IMR-90 (cell line): Measurements from ENCODE around the gene CCDC136. TPM values are rescaled to one million over a fixed set of nuclear protein-coding genes. Genes with fewer than 3 reads are reported as not detected.

Source experiments
- ATAC-seq: fragments of 200-7000 bp; cut with Tn5 transposase; 2 replicates; pipeline ENCODE4 v1.9.1; 2020; ENCODE audit warnings: low read depth, mild to moderate bottlenecking, moderate library complexity
- BruUV-seq: library from RNA; stranded (reverse); fragments of 400-500 nt; replicated peaks from 2 replicates; lab custom pipeline; 2021; lab: Mats Ljungman, UMichigan
- CTCF ChIA-PET: fragments of 300-600 bp; formaldehyde crosslinking; extraction: SDS; loops from one replicate; lab custom pipeline; 2021; ENCODE audit warnings: antibody characterized with exemption; lab: Yijun Ruan, JAX
- POLR2A ChIA-PET: fragments of 300-600 bp; sonication (Branson Sonifier 250); formaldehyde crosslinking; loops from one replicate; lab custom pipeline; 2022; ENCODE audit warnings: antibody characterized with exemption; ENCODE audit not compliant: unreplicated experiment; lab: Charles Lee
- DNase-seq: peaks from one replicate; pipeline ENCODE4 v3.0.0; 2013
- H2AFZ ChIP-seq: replicated peaks from 2 replicates; pipeline ENCODE3; 2013; ENCODE audit warnings: low read length, mild to moderate bottlenecking; ENCODE audit not compliant: poor library complexity
- H2AK5ac ChIP-seq: 2 replicates; pipeline ENCODE4 v1.6.1; 2013; ENCODE audit warnings: low read depth, low read length, inconsistent platforms
- H2AK9ac ChIP-seq: replicated peaks from 2 replicates; pipeline ENCODE3; 2013; ENCODE audit warnings: mild to moderate bottlenecking, low read depth, low read length, moderate library complexity; ENCODE audit not compliant: poor library complexity
- H2BK120ac ChIP-seq: 2 replicates; pipeline ENCODE4 v1.6.1; 2013; ENCODE audit warnings: low read depth, low read length, inconsistent platforms
- H2BK15ac ChIP-seq: 3 replicates; pipeline ENCODE4 v1.6.1; 2013; ENCODE audit warnings: low read depth, low read length, inconsistent platforms
- H2BK20ac ChIP-seq: 2 replicates; pipeline ENCODE4 v1.6.1; 2013; ENCODE audit warnings: low read depth, mild to moderate bottlenecking, inconsistent platforms, low read length, moderate library complexity
- H2BK5ac ChIP-seq: 2 replicates; pipeline ENCODE4 v1.6.1; 2013; ENCODE audit warnings: mild to moderate bottlenecking, low read depth, low read length, inconsistent platforms; ENCODE audit not compliant: poor library complexity, severe bottlenecking
- H3K14ac ChIP-seq: replicated peaks from 2 replicates; pipeline ENCODE4 v1.6.1; 2013; ENCODE audit warnings: low read depth, low read length, inconsistent platforms
- H3K18ac ChIP-seq: 2 replicates; pipeline ENCODE4 v1.6.1; 2013; ENCODE audit warnings: low read depth, low read length, control low read depth
- H3K23ac ChIP-seq: 2 replicates; pipeline ENCODE4 v1.6.1; 2013; ENCODE audit warnings: low read depth, low read length, inconsistent platforms
- H3K27ac ChIP-seq: 2 replicates; pipeline ENCODE4 v1.5.1; 2013; ENCODE audit warnings: mild to moderate bottlenecking, control low read depth, low read length; ENCODE audit not compliant: insufficient read depth
- H3K27me3 ChIP-seq: 2 replicates; pipeline ENCODE4 v1.6.1; 2013; ENCODE audit warnings: low read length; ENCODE audit not compliant: control insufficient read depth, insufficient read depth
- H3K36me3 ChIP-seq: 2 replicates; pipeline ENCODE4 v1.6.1; 2013; ENCODE audit warnings: low read length, mixed read lengths; ENCODE audit not compliant: control insufficient read depth, insufficient read depth
- H3K4ac ChIP-seq: 2 replicates; pipeline ENCODE4 v1.6.1; 2013; ENCODE audit warnings: low read depth, low read length, inconsistent platforms
- H3K4me1 ChIP-seq: 2 replicates; pipeline ENCODE4 v1.6.1; 2013; ENCODE audit warnings: low read length, mixed read lengths; ENCODE audit not compliant: control insufficient read depth, insufficient read depth
- H3K4me2 ChIP-seq: 2 replicates; pipeline ENCODE4 v1.6.1; 2013; ENCODE audit warnings: low read depth, mild to moderate bottlenecking, control low read depth, low read length, moderate library complexity
- H3K4me3 ChIP-seq: 2 replicates; pipeline ENCODE4 v1.5.1; 2013; ENCODE audit warnings: low read depth, mild to moderate bottlenecking, control low read depth, low read length, moderate library complexity; ENCODE audit not compliant: insufficient read depth
- H3K56ac ChIP-seq: 2 replicates; pipeline ENCODE4 v1.6.1; 2013; ENCODE audit warnings: low read length, inconsistent platforms; ENCODE audit not compliant: insufficient read depth; ENCODE audit errors: extremely low read depth
- H3K79me1 ChIP-seq, 2 experiments: 2 replicates each; pipeline ENCODE4 v1.6.1; 2013; ENCODE audit warnings: low read length in 2 of 2, inconsistent platforms in 1 of 2, low read depth in 1 of 2
- H3K9ac ChIP-seq: 2 replicates; pipeline ENCODE4 v1.6.1; 2013; ENCODE audit warnings: low read depth, low read length, control low read depth
- H3K9me1 ChIP-seq: 2 replicates; pipeline ENCODE4 v1.6.1; 2013; ENCODE audit warnings: low read length, inconsistent platforms; ENCODE audit not compliant: insufficient read depth
- H3K9me3 ChIP-seq: 2 replicates; pipeline ENCODE4 v1.6.1; 2013; ENCODE audit warnings: low read length; ENCODE audit not compliant: control insufficient read depth, insufficient read depth
- H4K20me1 ChIP-seq: 2 replicates; pipeline ENCODE4 v1.6.1; 2013; ENCODE audit warnings: low read length, inconsistent platforms; ENCODE audit not compliant: insufficient read depth
- H4K5ac ChIP-seq: 2 replicates; pipeline ENCODE4 v1.6.1; 2013; ENCODE audit warnings: mild to moderate bottlenecking, low read depth, low read length, control low read depth
- H4K8ac ChIP-seq, 2 experiments: 2 replicates each; pipeline ENCODE4 v1.6.1; 2013; ENCODE audit warnings: low read depth in 2 of 2, low read length in 2 of 2, control low read depth in 1 of 2, inconsistent platforms in 1 of 2
- H4K91ac ChIP-seq: 2 replicates; pipeline ENCODE4 v1.6.1; 2013; ENCODE audit warnings: low read depth, low read length, inconsistent platforms; ENCODE audit not compliant: insufficient read depth
- CHD1 ChIP-seq: IDR thresholded peaks from 2 replicates; pipeline ENCODE4 v1.6.1; 2012; ENCODE audit warnings: low read depth, low read length, improper control_type of control experiment
- CTCF ChIP-seq: conservative IDR thresholded peaks from 2 replicates; pipeline ENCODE4 v1.5.1; 2012; ENCODE audit warnings: mild to moderate bottlenecking, low read depth, low read length, improper control_type of control experiment
- FOS ChIP-seq: fragments of 150-350 bp; IDR thresholded peaks from 2 replicates; pipeline ENCODE4 v1.6.1; 2016; ENCODE audit warnings: low read depth, low read length
- MAZ ChIP-seq: IDR thresholded peaks from 2 replicates; pipeline ENCODE4 v1.6.1; 2012; ENCODE audit warnings: low read depth, mild to moderate bottlenecking, low read length, improper control_type of control experiment, moderate library complexity, borderline replicate concordance
- USF2 ChIP-seq: fragments of 150-350 bp; IDR thresholded peaks from 2 replicates; pipeline ENCODE4 v1.6.1; 2017; ENCODE audit warnings: mild to moderate bottlenecking, antibody characterized with exemption, low read length, low read depth
- WGBS, 2 experiments: methylation state at CpG; one replicate each; pipeline versions ENCODE4 v1.1.5 to v1.1.7; 2013; ENCODE audit warnings: missing lambda C conversion rate in 2 of 2; ENCODE audit not compliant: insufficient read length in 1 of 2; ENCODE audit errors: extremely low coverage in 2 of 2; 5-methylcytosine and 5-hydroxymethylcytosine counted together
- dilution Hi-C: fragments of 300-500 bp; cut with HindIII; formaldehyde crosslinking; loops from one replicate; pipeline ENCODE4 v1.14.3; 2018; ENCODE audit warnings: low sequenced_read_pairs; ENCODE audit not compliant: unreplicated experiment
- in situ Hi-C: fragments of 300-500 bp; cut with MboI; formaldehyde crosslinking; loops from 3 replicates; pipeline ENCODE4 v1.14.3; 2019; ENCODE audit warnings: low sequenced_read_pairs, inconsistent platforms, mixed read lengths
- intact Hi-C: fragments of 100-400 bp; cut with micrococcal nuclease; formaldehyde crosslinking; loops from 2 replicates; pipeline ENCODE4 v1.10.0; 2022
- polyA plus RNA-seq, 3 experiments: library from polyadenylated mRNA; depleted of rRNA; stranded (reverse); fragments of >200 nt; gene quantifications; 2 replicates each; pipeline ENCODE4 v1.2.3, GENCODE V29; 2012; ENCODE audit warnings: low replicate concordance in 1 of 3
- total RNA-seq: library from RNA; depleted of rRNA; stranded (reverse); fragments of >200 nt; gene quantifications from 2 replicates; pipeline ENCODE4 v1.2.3, GENCODE V29; 2012

Gene CCDC136
- total and polyA plus RNA-seq, 2 of the 4 experiments (the other 2 are of a cell fraction): 7.7 to 18.0 TPM

GRCh38 chr7:128774029-128774689 is 17.6 kb upstream of the CCDC136 start:
- ATAC-seq: no peak; the same call in 1 of the 2 replicates
- Histone ChIP-seq H3K9me1 (peaks cover 11% of the 10 kb centered on the region), H3K23ac (no peak overlapping the region), H4K91ac (no peak overlapping the region), H3K36me3 (peaks cover 44% of the 10 kb centered on the region), H3K27me3 (no peaks in the 10 kb centered on the region), H3K79me1 (peaks cover 11 to 29% of the 10 kb centered on the region in 2 experiments; a peak in 3 of 4 replicates), H2BK15ac (no peak overlapping the region), H3K27ac (no peak overlapping the region), H3K4ac (no peak overlapping the region), H3K4me1 (no peaks in the 10 kb centered on the region), H2BK20ac (no peak overlapping the region), H3K4me3 (no peak overlapping the region), H2BK120ac (no peak overlapping the region), H4K5ac (no peak overlapping the region), H3K56ac (no peak overlapping the region), H2BK5ac (no peak overlapping the region), H2AK5ac (no peak overlapping the region), H3K18ac (no peak overlapping the region), H3K9me3 (no peaks in the 10 kb centered on the region), H3K4me2 (no peak overlapping the region), H4K8ac (no peak overlapping the region), H2AFZ (no peak overlapping the region), H2AK9ac (no peak overlapping the region), H4K20me1 (peaks cover 41% of the 10 kb centered on the region; the same call in 1 of the 2 replicates), H3K14ac (no peak overlapping the region), H3K9ac (no peak overlapping the region)
- BruUV-seq: no TSS peak
- DNase-seq: no peak
- dilution Hi-C loops: no loop called here
- TF ChIP-seq USF2 (no peak), FOS (no peak), CTCF (no peak), MAZ (no peak), CHD1 (no peak)
- intact Hi-C loops: no loop called here
- CTCF ChIA-PET: no interaction called here
- in situ Hi-C loops: no loop called here
- POLR2A ChIA-PET: no interaction called here
- 100% methylated on average over 2 of the region's 13 CpGs; no CpG with 5 or more reads in 1 of the 2 experiments for WGBS, 2 experiments
